ENCODE data around the gene TNFRSF11A.
A peak's percentile ranks its signal among the peaks of the same experiment; 100 is the strongest.

Gene TNFRSF11A

GRCh38 chr18:62325806-62326645 is 916 bp downstream of the TNFRSF11A start:
- no peak for DNase-seq

- no peak for DNase-seq
Observed at GRCh38 chr18:62326646-62327348, 1.7 kb downstream of the TNFRSF11A start.

- DNase-seq = no peak
Observed at GRCh38 chr18:62327977-62328376, 2.9 kb downstream of the TNFRSF11A start.

GRCh38 chr18:62328586-62329525 is 3.7 kb downstream of the TNFRSF11A start:
- DNase-seq = no peak

GRCh38 chr18:62329691-62330454 is 4.8 kb downstream of the TNFRSF11A start:
- no peak for DNase-seq

GRCh38 chr18:62330650-62331049 is 5.5 kb downstream of the TNFRSF11A start:
- no peak for DNase-seq

- no peak for DNase-seq
Observed at GRCh38 chr18:62331581-62332356, 6.7 kb downstream of the TNFRSF11A start.

GRCh38 chr18:62332431-62332830 is 7.3 kb downstream of the TNFRSF11A start:
- DNase-seq = no peak

GRCh38 chr18:62332964-62333695 is 8.0 kb downstream of the TNFRSF11A start:
- DNase-seq = peak; percentile 95

GRCh38 chr18:62334120-62334519 is 9.0 kb downstream of the TNFRSF11A start:
- DNase-seq = peak; percentile 65

GRCh38 chr18:62335494-62335893 is 10.4 kb downstream of the TNFRSF11A start:
- DNase-seq = no peak

GRCh38 chr18:62336618-62337017 is 11.5 kb downstream of the TNFRSF11A start:
- DNase-seq = no peak

GRCh38 chr18:62337336-62337735 is 12.2 kb downstream of the TNFRSF11A start:
- DNase-seq = no peak

GRCh38 chr18:62338446-62339105 is 13.5 kb downstream of the TNFRSF11A start:
- no peak for DNase-seq

- no peak for DNase-seq
Observed at GRCh38 chr18:62339106-62339988, 14.2 kb downstream of the TNFRSF11A start.

GRCh38 chr18:62340996-62341395 is 15.9 kb downstream of the TNFRSF11A start:
- DNase-seq = no peak

- DNase-seq = no peak
Observed at GRCh38 chr18:62341473-62341872, 16.4 kb downstream of the TNFRSF11A start.

- no peak for DNase-seq
Observed at GRCh38 chr18:62342884-62343283, 17.8 kb downstream of the TNFRSF11A start.

- no peak for DNase-seq
Observed at GRCh38 chr18:62343316-62343715, 18.2 kb downstream of the TNFRSF11A start.

All from NCI-H524 treated with DMSO at 0.1 percent for 48 hours (cell line).